Pancreas (tissue), 10 donors: ENCODE data around the gene KBTBD3. TPM values are rescaled to one million over a fixed set of nuclear protein-coding genes. Genes with fewer than 3 reads are reported as not detected.
A peak's percentile ranks its signal among the peaks of the same experiment; 100 is the strongest.

Source experiments
- ATAC-seq, 4 donors: fragments of 200-7000 bp; cut with Tn5 transposase; one replicate each; pipeline versions ENCODE4 v1.8.0 to v1.9.1; 2020; ENCODE audit warnings: mild to moderate bottlenecking in 4 of 4, moderate library complexity in 4 of 4
- DNase-seq, 6 donors: peaks; one replicate each; pipeline ENCODE4 v3.0.0-alpha.2; 2020
- FAIRE-seq: peaks from 2 replicates; lab custom pipeline; 2012; peaks lifted over from hg19 to GRCh38; lab: Jason Lieb, UNC
- H3K27ac ChIP-seq, 4 donors: fragments of 200-600 bp; sonication (generic); 1 replicate in 3 of 4; 2 replicates in 1 of 4; pipeline versions ENCODE4 v1.5.0 to v1.8.0; 2020
- H3K27me3 ChIP-seq, 4 donors: fragments of 200-600 bp; one replicate each; pipeline ENCODE4 v1.8.0; 2021
- H3K36me3 ChIP-seq, 3 donors: fragments of 200-600 bp; sonication (generic) in 1 of 3; one replicate each; pipeline versions ENCODE4 v1.5.0 to v1.8.0; 2020 to 2021
- H3K4me1 ChIP-seq, 3 donors: fragments of 200-600 bp; one replicate each; pipeline ENCODE4 v1.8.0; 2021
- H3K4me3 ChIP-seq, 4 donors: fragments of 200-600 bp; sonication (generic) in 2 of 4; one replicate each; pipeline versions ENCODE4 v1.5.0 to v1.8.0; 2020 to 2021
- H3K9me3 ChIP-seq, 4 donors: fragments of 200-600 bp; one replicate each; pipeline ENCODE4 v1.8.0; 2021
- WGBS, 2 donors: extraction: QIAGEN DNeasy Blood & Tissue Kit; methylation state at CpG; one replicate each; pipeline ENCODE4 v1.1.7; 2013; 5-methylcytosine and 5-hydroxymethylcytosine counted together
- intact Hi-C, 3 donors: fragments of 100-400 bp; cut with DNase I; formaldehyde crosslinking; loops; one replicate each; pipeline versions ENCODE4 v1.11.1 to v1.14.2; 2022
- polyA plus RNA-seq, 2 donors: library from polyadenylated mRNA; stranded (reverse); fragments of 200-250 nt; gene quantifications; one replicate each; pipeline ENCODE4 v1.2.3, GENCODE V29; 2013
- total RNA-seq, 6 donors: library from RNA; stranded (reverse); fragmentation: NEBNext Ultra II Directional in 4 of 6; extraction: Animal tissue kit (Norgen Biotek cat#: 25700) in 4 of 6; gene quantifications; one replicate each; pipeline versions ENCODE4 v1.2.1 to v1.2.4, GENCODE V29; 2021 to 2023
- TF ChIP-seq, protein P1 (sequence below), 4 donors: fragments of 200-600 bp; sonication (generic) in 3 of 4; IDR thresholded peaks; one replicate each; pipeline versions ENCODE4 v1.5.0 to v1.8.0; 2021; ENCODE audit warnings: antibody characterized with exemption in 4 of 4
- donor health status: healthy with polysubstance abuse.
- donor health status: DM: no; HTN: no; CAD: no; lungs with moderate emphysema.
- donor health status: DM: no; HTN: no; CAD: no.
- donor health status: control.
- donor health status: control.
- donor health status: Bipolar disorder and iron deficiency.
- donor health status: DM: yes; HTN: yes; CAD: no.
- donor health status: DM: no; HTN: no; CAD: no.
- donor health status: DM: no; HTN: no; CAD: no.
- donor health status: DM: yes; HTN: yes; CAD: no.

The KBTBD3 gene
- total and polyA plus RNA-seq, 8 donors, result 2.7 to 11.1 (median 5.4) TPM

- H3K27me3 ChIP-seq, result no peaks in the 10 kb centered on the region
- DNase-seq (peak; percentile 95 to 100 (median 99)), FAIRE-seq (peak; percentile 94), ATAC-seq (peak; percentile 96 to 99 (median 98))
- 1 to 2% methylated on average over 41 to 48 of the region's 48 CpGs for WGBS, 2 donors
- H3K4me3 ChIP-seq, result peak within 1 kb of the TSS; percentile 77 to 96 (median 80)
- H3K36me3 ChIP-seq, result no peaks in the 10 kb centered on the region
- TF ChIP-seq, protein P1, sequence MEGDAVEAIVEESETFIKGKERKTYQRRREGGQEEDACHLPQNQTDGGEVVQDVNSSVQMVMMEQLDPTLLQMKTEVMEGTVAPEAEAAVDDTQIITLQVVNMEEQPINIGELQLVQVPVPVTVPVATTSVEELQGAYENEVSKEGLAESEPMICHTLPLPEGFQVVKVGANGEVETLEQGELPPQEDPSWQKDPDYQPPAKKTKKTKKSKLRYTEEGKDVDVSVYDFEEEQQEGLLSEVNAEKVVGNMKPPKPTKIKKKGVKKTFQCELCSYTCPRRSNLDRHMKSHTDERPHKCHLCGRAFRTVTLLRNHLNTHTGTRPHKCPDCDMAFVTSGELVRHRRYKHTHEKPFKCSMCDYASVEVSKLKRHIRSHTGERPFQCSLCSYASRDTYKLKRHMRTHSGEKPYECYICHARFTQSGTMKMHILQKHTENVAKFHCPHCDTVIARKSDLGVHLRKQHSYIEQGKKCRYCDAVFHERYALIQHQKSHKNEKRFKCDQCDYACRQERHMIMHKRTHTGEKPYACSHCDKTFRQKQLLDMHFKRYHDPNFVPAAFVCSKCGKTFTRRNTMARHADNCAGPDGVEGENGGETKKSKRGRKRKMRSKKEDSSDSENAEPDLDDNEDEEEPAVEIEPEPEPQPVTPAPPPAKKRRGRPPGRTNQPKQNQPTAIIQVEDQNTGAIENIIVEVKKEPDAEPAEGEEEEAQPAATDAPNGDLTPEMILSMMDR (IDR thresholded peaks at IDR 0.05), result no peak
- no peaks in the 10 kb centered on the region for H3K9me3 ChIP-seq
- peaks cover 10 to 18% (median 17%) of the 10 kb centered on the region in 3 donors for H3K4me1 ChIP-seq
- intact Hi-C loops, result no loop called here
- H3K27ac ChIP-seq, result peak within 1 kb of the TSS; percentile 37 to 67 (median 51)
These were observed 55.0 kb downstream of the KBTBD3 start, which contains the start of gene MSANTD4 for GRCh38 chr11:106021967-106022794. MSANTD4 (minus strand) TSS chr11:106022240; CDS start chr11:106010917, 11,323 bp downstream.

DNA sequence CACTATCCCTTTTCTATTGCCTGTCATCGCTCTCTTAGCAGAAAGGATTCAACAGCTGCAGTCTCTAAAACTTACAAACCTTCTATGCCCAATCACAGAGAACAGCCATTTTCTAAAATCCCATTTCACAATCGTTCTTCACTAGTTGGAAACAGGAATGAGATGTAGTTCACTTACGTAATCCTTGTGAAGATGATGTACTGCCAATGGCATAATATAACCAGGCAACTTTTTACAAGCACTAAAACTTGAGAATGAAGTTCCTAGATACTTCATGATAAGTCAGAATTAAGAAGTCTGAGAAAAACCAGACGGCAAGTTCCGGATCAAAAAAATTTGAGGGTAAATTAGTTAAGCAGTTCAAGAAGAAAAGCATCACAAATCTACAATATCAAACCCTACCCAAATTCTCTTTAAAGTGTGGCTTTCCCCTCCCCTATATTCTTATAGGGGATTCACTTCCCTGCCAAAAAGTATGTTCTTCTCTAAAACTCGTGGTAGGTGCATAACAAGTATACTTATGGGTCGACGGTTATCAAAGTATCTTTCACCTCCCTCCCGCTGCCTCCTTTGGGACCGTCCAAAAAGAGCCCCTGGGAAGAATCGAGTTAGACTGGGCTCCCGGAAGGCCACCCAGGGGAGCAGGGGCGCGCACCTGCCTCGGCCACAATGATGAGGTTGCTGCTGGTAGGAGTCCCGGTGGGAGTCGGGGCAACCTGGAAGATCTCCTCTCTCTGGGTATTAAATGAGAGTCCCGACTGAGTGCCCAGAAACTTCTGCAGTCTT, 55.8 kb downstream of the KBTBD3 start:
- TF ChIP-seq, protein P1 (IDR thresholded peaks at IDR 0.05), result no peak
- no peaks in the 10 kb centered on the region for H3K9me3 ChIP-seq
- no peak for FAIRE-seq
- DNase-seq, result no peak
- peaks cover 10 to 18% (median 17%) of the 10 kb centered on the region in 3 donors for H3K4me1 ChIP-seq
- H3K36me3 ChIP-seq, result no peaks in the 10 kb centered on the region
- H3K27me3 ChIP-seq, result no peaks in the 10 kb centered on the region
- peak overlapping the region; percentile 28 to 67 (median 51) for H3K27ac ChIP-seq
- intact Hi-C loops, result no loop called here
- peak in 2 of 4 donors; percentile 6 to 21 for ATAC-seq
- 16 to 18% methylated on average over 18 of the region's 18 CpGs for WGBS, 2 donors
- H3K4me3 ChIP-seq, result peak overlapping the region; percentile 77 to 96 (median 80)

GRCh38 chr11:106017093-106017492, 60.1 kb downstream of the KBTBD3 start:
- TF ChIP-seq, protein P1 (IDR thresholded peaks at IDR 0.05), result no peak
- FAIRE-seq (no peak), DNase-seq (no peak), ATAC-seq (no peak)
- H3K27ac ChIP-seq, result no peak overlapping the region
- no peaks in the 10 kb centered on the region for H3K9me3 ChIP-seq
- no peak overlapping the region for H3K4me3 ChIP-seq
- intact Hi-C loops, result no loop called here
- H3K36me3 ChIP-seq, result no peaks in the 10 kb centered on the region
- H3K4me1 ChIP-seq, result peaks cover 10 to 26% (median 20%) of the 10 kb centered on the region in 3 donors
- 86 to 89% methylated on average over 2 of the region's 2 CpGs for WGBS, 2 donors
- H3K27me3 ChIP-seq, result no peaks in the 10 kb centered on the region

GRCh38 chr11:106015066-106015465, 62.1 kb downstream of the KBTBD3 start:
- Histone ChIP-seq H3K27me3 (no peaks in the 10 kb centered on the region), H3K36me3 (peaks cover 0 to 3% (median 0%) of the 10 kb centered on the region in 3 donors), H3K27ac (no peak overlapping the region), H3K4me3 (no peak overlapping the region), H3K4me1 (peaks cover 0 to 17% (median 7%) of the 10 kb centered on the region in 3 donors), H3K9me3 (no peaks in the 10 kb centered on the region)
- intact Hi-C loops, result no loop called here
- WGBS, 2 donors, result 74 to 80% methylated on average over 2 of the region's 2 CpGs
- no peak for DNase-seq
- FAIRE-seq, result no peak
- no peak for ATAC-seq
- TF ChIP-seq, protein P1 (IDR thresholded peaks at IDR 0.05), result no peak
